Measurements from ENCODE around the gene CDHR3.

CDHR3 gene

DNA sequence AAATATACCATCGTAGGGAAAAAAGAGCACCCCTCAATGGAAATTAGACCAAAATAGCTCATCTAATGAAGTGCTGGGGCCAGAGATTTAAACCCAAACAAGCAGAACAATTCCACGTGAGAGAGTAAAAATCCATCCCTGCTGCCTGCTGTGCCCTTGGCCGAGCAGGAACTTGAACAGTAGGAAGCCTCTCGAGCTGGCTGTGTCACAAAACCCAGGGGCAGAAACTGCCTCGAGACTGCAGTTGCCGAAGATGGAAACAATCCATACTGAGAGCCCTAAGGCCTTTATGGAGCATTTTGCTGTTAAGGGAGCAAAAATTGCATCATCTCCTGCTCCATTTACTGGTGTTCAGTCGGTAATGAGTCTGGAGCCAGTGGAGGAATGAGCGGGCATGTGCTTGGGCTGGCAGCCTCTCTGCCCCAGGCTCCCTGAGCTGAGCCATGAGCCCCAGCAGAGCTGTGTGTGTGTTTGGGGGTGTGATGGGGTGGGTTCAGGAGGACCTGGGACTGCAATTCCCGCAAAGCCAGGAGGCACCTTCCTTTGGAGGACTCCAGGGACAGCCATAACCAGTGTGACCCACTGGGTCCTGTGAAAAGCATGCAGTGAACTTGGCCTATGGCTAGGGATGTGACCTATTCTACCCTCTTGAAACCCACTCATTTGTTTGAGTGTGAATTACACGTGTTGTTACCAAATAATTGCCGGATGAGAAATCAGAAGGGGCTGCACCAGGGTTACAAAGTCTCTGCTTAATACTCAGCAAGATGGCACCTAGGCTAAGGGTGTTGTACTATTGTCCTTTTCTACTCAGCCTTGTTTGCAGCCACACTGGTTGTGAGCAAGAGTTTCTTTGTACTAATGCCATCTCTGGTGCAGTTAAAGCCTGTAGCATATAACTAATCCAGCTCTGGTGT lies 58.3 kb downstream of the CDHR3 start:
- no peak overlapping the region for H3K4me3 ChIP-seq (ENCODE audit: low read depth, low read length)

DNA sequence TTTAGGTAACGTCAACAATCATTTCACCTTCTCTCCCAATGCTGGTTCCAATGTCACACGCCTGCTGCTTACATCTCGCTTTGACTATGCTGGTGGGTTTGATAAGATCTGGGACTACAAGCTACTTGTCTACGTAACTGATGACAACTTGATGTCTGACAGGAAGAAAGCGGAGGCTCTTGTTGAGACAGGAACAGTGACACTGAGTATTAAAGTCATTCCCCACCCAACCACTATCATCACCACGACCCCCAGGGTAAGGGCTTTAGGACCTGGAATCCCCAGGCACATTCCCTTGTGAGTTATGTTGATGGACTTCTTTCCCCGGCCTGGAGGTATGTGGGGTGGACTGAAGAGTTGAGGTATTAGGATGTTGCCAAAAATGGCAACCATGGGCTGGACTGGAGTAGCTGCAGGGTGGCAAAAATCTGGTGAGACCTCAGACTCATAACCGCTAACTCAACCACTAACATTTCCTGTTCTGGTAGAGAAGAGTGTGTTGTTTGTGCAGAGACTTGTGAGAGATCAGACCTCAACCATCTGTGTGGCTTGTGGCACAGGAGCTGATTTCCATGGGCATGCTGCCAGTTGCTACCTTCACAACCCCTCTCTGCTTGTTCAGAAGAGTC lies 59.2 kb downstream of the CDHR3 start:
- no peak overlapping the region for H3K4me3 ChIP-seq (ENCODE audit: low read depth, low read length)

DNA sequence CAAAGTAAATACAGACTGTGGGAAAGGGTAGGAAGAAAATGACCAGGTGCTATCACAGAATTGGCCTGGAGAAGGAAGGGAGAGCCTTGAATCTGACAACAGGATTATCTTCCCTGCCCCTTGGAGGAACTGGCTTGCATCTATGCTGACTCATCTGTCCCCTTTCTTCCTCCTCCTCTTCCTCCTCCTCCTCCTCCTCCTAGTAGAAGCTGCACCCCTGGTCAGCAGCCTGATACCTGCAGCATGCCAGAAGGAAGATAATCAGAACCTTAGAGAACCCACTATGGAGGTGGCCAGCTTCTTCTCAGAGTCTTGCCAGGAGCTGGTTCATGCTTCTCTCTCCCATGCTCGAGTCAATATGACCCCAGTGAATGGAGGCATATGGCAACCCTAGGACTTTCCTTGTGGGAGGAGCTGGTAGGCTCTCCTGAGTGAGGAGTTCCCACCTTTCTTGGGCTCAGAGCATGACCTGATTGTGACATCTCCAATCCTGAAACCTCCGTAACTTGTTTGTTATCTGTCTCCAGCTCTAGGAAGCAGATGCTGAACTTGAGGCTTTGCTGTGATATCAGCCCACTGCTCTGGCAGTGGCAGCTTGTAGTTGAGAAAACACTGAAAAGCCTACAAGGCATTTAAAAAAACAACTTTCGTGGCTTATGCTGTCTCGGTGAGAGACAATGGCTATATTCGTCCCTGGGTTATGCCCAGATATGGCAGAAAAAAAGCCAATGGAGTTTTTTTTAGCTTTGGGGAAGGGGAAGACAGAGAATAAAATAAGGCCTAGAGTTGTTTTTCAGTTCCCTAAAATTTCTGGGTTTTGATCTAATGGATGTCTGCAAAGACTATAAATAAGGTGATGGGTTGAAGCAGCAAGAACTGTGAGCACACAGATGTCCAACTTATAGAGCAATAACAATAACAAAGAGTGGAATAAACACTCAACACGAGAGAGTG lies 60.6 kb downstream of the CDHR3 start:
- no peak overlapping the region for H3K4me3 ChIP-seq (ENCODE audit: low read depth, low read length)

DNA sequence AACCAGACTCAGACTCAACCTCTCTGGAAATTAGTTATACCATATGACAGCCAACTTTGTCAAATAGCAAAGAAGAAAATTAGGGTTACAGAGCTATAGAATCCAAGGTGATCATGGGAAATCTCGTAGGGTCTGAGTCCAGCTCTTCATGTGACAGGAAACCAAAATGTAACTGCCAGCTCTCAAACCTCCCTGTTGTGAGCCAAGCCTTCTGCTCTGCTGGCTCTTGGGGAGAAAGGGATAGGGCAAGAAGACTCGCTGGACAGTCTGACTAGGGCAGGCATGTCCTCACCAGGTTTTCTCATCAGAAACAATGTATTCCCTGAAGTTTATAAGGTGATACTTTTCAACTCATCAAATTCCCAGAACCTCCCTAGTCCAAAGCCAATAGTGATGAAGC lies 63.0 kb downstream of the CDHR3 start:
- H3K4me3 ChIP-seq (ENCODE audit: low read depth, low read length): no peak overlapping the region

DNA sequence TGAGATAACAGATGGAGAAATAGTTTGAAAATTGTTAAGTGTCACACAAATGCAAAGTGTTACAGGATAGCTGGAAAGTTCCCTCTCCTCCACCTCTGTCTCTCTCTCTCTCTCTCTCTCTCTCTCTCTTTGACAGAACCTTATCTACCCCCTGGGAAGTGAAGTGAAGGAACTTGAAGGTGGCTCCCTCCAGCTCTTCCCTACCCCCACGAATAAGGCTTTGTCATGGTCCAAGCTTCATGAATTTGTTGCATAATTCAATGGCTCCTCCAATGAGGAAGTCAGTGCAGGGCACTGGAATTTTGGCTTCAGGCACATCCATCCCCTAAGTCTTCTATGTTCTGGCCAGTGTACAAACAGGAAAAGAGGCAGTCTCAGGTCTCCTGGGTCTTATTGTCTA lies 66.4 kb downstream of the CDHR3 start:
- no peak overlapping the region for H3K4me3 ChIP-seq (ENCODE audit: low read depth, low read length)

DNA sequence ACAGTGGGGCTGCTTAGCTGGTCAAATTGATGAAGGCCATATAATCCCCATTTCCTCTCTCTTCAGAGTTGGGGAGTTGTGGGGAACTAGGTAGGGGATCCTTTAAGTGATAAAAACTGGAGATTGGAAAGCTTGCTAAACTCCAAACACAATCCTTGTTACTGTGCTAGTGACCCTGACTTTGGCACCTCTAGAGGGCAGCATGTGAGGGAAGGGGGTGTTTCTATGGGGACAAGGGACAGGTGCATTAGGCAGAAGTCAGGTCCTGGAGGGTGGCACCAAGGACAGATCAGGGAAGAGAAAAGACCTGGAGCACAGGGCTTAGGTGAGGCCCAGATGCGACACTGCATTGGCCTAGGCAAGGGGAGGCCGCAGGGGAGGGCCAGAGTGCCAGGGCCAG lies 66.9 kb downstream of the CDHR3 start:
- H3K4me3 ChIP-seq (ENCODE audit: low read depth, low read length): no peak overlapping the region

DNA sequence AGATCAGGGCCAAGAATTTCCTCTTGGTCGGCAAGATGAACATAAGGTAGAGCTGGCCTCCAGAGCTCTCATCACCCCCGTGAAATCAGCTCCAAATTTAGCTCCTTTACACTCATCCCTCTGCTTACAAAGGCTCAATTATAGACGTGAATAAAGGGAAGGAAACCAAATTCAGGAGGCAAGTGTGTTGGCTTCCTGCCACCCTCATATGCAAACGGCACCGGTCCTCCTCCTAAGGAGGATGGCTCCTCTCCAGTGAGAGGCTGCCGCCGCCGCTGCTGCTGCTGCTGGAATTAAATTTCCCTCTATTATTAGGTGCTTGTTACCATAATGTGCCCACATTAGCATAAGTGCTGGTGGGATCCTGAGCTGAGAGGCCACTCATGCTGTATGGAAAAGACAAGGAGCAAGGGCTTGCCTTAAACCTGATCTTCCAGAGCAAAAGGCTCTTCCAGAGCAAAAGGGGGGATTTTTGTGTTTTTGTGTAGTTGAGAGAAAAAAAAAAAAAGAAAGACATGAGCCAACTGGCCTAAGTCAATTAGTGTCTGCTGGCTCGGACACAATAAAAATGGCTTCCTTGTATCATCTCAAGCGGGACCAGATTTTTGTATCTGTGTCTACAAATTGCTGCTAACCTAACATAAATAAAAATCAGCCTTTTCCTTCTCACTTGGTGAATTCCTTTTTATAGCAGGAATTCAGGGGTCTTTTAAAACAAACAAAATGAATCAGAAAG lies 68.4 kb downstream of the CDHR3 start:
- no peak overlapping the region for H3K4me3 ChIP-seq (ENCODE audit: low read depth, low read length)

DNA sequence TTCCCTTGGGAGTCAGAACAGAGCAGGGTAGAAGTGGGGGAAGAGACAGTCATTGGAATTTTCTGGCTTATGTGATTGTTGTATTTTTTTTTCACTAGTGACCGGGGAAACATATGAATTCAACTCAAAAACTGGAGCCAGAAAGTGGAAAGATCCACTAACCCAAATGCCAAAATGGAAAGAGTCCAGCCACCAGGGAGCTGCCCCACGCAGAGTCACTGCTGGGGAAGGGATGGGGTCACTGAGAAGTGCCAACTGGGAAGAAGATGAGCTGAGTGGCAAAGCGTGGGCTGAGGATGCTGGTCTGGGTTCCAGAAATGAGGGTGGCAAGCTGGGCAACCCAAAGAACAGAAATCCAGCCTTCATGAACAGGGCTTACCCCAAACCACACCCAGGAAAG lies 69.2 kb downstream of the CDHR3 start:
- H3K4me3 ChIP-seq (ENCODE audit: low read depth, low read length): no peak overlapping the region

DNA sequence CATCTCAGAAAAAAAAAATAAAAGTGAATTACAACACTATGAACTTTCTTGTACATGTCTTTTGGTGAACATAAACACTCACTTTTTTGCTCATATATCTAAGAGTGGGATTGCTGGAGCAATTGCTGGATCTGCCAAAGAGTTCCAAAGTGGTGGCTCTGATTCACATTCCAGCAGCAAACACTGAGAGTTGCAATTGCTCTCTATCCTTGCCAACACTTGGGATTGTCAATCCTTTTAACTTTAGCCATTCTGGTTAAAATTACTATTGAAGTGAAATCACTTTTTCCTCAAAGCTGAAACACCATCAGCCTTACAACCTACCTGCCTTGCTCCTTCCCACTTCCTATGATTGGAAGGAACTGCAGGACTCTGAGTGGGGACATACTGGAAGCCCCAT lies 70.7 kb downstream of the CDHR3 start:
- no peak overlapping the region for H3K4me3 ChIP-seq (ENCODE audit: low read depth, low read length)

DNA sequence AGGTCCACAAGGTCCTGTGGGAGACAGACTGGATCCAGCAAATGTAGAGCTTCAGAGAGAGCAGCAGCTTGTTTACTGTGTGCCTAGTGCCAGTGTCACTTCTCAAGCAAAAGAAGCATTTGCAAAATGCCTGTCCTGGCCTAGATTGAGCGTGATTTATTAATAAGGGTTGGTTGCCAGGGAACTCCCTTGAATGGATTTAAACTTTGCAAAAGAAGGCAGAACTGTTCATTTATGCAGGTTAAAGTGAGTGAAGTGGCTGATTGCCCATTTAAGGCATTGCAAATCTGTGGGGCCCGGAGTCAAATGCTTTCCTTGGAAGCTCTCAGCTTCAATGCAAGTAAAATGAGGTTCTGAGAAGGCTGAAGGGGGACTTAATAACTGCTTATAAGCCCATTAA lies 71.3 kb downstream of the CDHR3 start:
- no peak overlapping the region for H3K4me3 ChIP-seq (ENCODE audit: low read depth, low read length)

DNA sequence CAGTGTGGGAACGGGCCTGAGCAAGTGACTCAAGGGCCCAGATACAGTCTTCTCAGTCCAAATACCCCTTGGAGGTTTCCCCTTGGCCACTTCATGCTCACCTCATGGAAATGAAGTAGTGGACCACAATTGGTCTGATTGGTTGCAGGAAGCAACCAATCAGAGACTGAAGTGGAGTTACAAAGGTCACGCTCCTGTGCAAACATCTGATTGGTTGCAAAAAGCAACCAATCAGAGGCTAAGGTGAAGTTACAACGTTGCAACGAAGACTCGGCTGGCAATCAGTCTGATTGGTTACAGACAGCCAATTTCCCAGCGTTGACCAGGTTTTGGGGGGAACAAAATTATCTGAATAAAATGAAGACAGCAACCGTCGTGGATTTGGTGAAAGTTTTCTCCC lies 72.5 kb downstream of the CDHR3 start:
- no peak overlapping the region for H3K4me3 ChIP-seq (ENCODE audit: low read depth, low read length)

DNA sequence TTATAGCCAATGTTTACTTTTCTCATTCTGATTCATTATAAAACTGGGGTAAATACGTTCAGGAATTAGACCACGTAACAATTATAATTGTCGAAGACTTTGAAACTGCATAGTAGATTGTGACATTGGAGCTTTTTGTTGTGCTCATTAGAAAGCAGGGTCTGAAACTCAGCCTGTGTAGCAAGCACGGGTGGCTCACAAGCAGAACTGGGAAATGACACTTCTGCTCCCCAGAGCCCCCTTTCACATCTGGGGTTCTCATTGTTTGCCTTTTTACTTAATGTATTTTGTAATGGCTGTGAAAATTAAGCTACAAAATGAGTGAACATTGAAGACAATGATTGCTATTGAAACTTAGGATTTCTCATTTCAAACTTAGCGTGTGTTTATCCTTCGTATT lies 72.9 kb downstream of the CDHR3 start:
- H3K4me3 ChIP-seq (ENCODE audit: low read depth, low read length): no peak overlapping the region

DNA sequence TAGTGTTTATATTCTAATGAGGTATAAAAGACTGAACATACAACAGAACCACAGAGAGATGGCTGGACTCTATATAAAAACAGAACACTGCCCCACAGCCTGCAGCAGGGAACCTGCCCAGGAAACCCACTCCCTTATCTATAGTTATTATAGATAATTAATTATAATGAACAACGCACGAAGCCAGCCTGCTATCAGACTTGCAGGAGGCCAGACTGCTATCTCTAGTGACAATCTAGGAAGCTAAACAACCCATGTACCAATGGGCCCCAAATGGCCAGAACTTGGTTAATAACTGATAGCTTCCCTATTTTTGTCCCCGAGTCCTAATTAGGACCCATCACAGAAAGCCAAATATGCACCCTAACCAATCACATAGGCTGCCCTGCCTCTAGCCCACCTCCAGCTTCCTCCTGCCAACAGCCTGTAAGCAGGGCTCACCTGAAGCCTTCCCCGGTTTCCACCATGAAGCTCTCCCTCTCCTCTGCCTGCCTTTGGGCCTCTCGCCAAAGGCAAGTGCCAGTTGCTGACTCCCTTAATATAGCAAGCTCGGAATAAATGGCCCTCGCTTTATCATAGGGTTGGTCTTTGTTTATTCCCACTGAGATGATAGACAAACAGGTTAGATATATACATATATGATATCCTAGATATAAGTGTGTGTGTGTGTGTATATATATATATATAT lies 74.6 kb downstream of the CDHR3 start:
- no peak overlapping the region for H3K4me3 ChIP-seq (ENCODE audit: low read depth, low read length)

DNA sequence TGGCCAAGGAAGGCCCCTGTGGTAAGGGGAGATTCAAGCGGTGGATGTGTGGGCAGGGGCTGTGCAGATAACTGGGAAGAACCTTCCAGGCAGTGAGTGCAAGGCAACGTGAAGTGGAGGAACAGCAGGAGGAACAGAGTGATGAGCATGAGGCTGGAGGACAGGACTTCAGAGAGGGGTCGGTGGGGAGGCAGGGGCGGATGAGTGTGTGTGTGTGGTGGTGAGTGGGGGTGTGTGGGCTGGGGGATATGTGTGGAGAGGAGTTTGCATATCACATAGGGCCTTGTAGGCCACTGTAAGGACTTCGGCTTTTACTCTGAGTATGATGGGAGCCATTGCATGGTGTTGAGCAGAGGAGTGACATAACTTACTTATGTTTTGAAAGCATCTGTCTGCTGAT lies 75.2 kb downstream of the CDHR3 start:
- no peak overlapping the region for H3K4me3 ChIP-seq (ENCODE audit: low read depth, low read length)

DNA sequence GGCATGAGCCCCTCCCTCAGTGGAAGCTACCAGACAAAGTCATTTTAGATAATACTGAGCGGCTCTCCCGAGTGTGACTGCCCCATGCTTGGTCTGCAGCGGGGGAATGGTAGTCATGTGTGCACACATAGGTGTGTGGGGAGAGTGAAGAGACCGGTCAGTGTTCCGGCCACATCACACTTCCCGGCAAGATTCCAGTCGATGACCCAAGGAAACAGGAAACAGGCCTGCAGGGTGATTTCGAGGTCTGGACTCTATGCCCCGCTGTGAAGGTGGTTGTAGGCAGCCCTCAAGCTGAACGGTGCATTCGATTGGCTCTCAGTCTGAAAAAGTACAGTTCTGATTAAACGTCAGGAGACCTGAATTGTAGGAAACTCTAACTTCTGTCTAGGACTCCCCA lies 75.9 kb downstream of the CDHR3 start:
- no peak overlapping the region for H3K4me3 ChIP-seq (ENCODE audit: low read depth, low read length)

DNA sequence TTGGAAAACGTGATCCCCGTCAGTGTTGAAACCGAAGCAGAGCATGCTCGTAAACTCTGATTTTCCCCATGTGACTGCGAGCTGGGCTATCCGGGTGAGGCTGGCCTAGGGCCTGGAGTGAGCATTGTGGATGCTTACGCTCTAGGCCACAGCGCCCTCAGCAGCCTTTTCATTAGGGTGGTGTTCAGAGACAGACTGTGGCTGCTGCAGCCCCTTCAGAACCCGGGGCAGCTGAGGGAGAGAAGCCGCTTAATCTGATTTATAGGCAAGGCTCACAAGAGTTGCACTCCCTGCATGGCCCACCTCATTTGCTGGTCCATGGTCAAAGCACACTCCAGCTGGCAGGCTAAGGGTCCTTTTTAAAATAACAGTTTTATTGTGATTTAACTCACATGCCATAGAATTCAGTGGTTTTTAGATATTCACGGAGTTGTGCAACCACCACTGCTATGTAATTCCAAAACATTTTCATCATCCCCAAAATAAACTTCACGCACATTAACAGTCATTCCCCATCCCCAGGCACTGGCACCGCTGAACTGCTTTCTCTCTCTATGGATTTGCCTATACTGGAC lies 76.5 kb downstream of the CDHR3 start:
- H3K4me3 ChIP-seq (ENCODE audit: low read depth, low read length): no peak overlapping the region

DNA sequence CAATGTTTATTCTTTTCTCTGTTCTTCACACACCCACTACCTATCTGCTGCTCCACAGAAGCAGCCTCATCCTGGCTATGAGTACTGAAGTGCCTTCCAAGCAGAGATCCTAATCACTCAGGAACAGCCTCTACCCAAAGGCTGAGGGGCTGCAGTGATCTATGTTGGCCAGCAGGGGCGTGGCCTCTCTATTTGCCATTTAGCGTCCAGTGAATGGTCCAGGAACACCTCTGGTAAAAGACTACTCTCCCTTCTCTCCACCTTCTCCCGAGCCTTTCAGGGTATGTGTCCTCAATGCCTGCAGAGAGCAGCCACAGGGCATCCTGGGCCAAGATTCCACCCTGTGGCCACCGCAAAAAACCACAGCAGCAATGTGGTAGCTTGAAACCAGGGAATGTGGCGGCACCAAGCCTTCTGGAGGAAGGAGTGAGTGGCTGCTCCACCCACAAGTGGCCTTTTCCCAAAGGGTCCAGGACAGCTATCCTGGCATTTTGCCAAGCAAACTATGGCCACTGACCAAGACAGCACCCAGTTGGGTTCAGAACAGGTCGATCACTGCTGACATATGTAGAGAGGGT lies 78.2 kb downstream of the CDHR3 start:
- no peak overlapping the region for H3K4me3 ChIP-seq (ENCODE audit: low read depth, low read length)

DNA sequence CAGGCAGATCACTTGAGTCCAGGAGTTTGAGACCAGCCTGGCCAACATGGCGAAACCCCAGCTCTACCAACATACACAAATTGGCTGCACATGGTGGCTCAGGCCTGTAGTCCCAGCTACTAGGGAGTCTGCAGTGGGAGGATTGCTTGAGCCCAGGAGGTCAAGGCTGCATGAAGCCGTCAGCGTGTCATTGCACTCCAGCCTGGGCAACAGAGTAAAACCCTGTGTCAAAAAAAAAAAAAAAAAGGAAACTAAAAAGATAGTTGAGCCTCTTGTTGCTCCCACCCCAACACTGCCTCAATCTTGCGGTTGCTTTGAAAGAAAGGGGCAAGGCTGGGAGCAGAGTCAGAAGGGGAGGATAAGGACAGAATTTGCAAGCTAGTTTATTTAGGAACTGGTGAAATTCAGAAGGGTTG lies 79.1 kb downstream of the CDHR3 start:
- no peak overlapping the region for H3K4me3 ChIP-seq (ENCODE audit: low read depth, low read length)

DNA sequence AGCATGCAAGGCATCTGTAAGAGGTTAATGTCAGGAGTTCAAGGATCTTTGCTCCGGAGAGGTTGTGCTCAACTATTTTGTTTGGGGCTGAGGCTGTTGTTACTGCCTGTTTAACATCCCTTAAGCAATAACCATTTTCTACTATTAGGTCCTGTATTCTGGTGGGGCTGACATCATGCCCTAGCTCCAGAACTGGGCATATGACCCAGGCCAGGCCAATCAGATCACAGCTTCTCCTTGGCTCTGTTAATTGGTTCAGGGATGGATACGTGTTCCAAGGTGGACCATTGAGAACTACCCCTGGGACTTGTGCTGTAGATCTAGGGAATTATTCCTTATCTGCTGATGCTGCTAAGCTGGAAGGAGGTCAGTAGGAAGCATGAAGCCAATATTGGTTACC lies 82.1 kb downstream of the CDHR3 start:
- H3K4me3 ChIP-seq (ENCODE audit: low read depth, low read length): no peak overlapping the region

Data from iPS-11a (cell line).